ENCODE data around the gene PHB1.

- TF ChIP-seq POLR2A (IDR thresholded peaks at IDR 0.05; ENCODE audit: low read length) (no peak), GATA1 (IDR thresholded peaks at IDR 0.05; ENCODE audit: low read depth, low read length) (no peak)
These were observed 36.4 kb downstream of the PHB1 start for GRCh38 chr17:49378311-49378710.

Data from erythroblast (primary cell).